Measurements from ENCODE around the gene ZFPM1. TPM values are rescaled to one million over a fixed set of nuclear protein-coding genes. Genes with fewer than 3 reads are reported as not detected.

Gene ZFPM1
- total RNA-seq, 1 donor from 2014 or later, result 5.7 TPM

- Mint-ChIP-seq H3K9me3 (ENCODE audit: unreplicated experiment) (no peaks in the 10 kb centered on the region), H3K27ac (ENCODE audit: unreplicated experiment) (no peak overlapping the region), H3K36me3 (ENCODE audit: unreplicated experiment) (no peaks in the 10 kb centered on the region), H3K4me3 (ENCODE audit: unreplicated experiment) (no peak overlapping the region), H3K4me1 (ENCODE audit: unreplicated experiment) (peaks cover 10% of the 10 kb centered on the region), H3K27me3 (ENCODE audit: unreplicated experiment) (peaks cover 12% of the 10 kb centered on the region)
- DNase-seq (ENCODE audit: extremely low spot score, unreplicated experiment), result no peak
- TF ChIP-seq CTCF (IDR thresholded peaks at IDR 0.05), result no peak
Measured at GRCh38 chr16:88537859-88538258, 84.8 kb downstream of the ZFPM1 start.

GRCh38 chr16:88538366-88539060 is 85.4 kb downstream of the ZFPM1 start:
- Mint-ChIP-seq H3K4me1 (ENCODE audit: unreplicated experiment) (peaks cover 10% of the 10 kb centered on the region), H3K36me3 (ENCODE audit: unreplicated experiment) (peaks cover 3% of the 10 kb centered on the region), H3K9me3 (ENCODE audit: unreplicated experiment) (peaks cover 6% of the 10 kb centered on the region), H3K27ac (ENCODE audit: unreplicated experiment) (no peak overlapping the region), H3K4me3 (ENCODE audit: unreplicated experiment) (no peak overlapping the region), H3K27me3 (ENCODE audit: unreplicated experiment) (peaks cover 12% of the 10 kb centered on the region)
- no peak for TF ChIP-seq CTCF (IDR thresholded peaks at IDR 0.05)
- no peak for DNase-seq (ENCODE audit: extremely low spot score, unreplicated experiment)

- Mint-ChIP-seq H3K4me3 (ENCODE audit: unreplicated experiment) (no peak overlapping the region), H3K27me3 (ENCODE audit: unreplicated experiment) (peaks cover 12% of the 10 kb centered on the region), H3K27ac (ENCODE audit: unreplicated experiment) (no peak overlapping the region), H3K9me3 (ENCODE audit: unreplicated experiment) (peaks cover 8% of the 10 kb centered on the region), H3K4me1 (ENCODE audit: unreplicated experiment) (peaks cover 10% of the 10 kb centered on the region), H3K36me3 (ENCODE audit: unreplicated experiment) (peaks cover 4% of the 10 kb centered on the region)
- TF ChIP-seq CTCF (IDR thresholded peaks at IDR 0.05), result no peak
- no peak for DNase-seq (ENCODE audit: extremely low spot score, unreplicated experiment)
Measured at GRCh38 chr16:88539261-88539651, 86.2 kb downstream of the ZFPM1 start.

- Mint-ChIP-seq H3K4me1 (ENCODE audit: unreplicated experiment) (peaks cover 8% of the 10 kb centered on the region), H3K27me3 (ENCODE audit: unreplicated experiment) (peaks cover 12% of the 10 kb centered on the region), H3K36me3 (ENCODE audit: unreplicated experiment) (peaks cover 4% of the 10 kb centered on the region), H3K27ac (ENCODE audit: unreplicated experiment) (no peak overlapping the region), H3K4me3 (ENCODE audit: unreplicated experiment) (no peak overlapping the region), H3K9me3 (ENCODE audit: unreplicated experiment) (peaks cover 8% of the 10 kb centered on the region)
- DNase-seq (ENCODE audit: extremely low spot score, unreplicated experiment), result no peak
- TF ChIP-seq CTCF (IDR thresholded peaks at IDR 0.05), result no peak
Measured at GRCh38 chr16:88539652-88540345, 86.7 kb downstream of the ZFPM1 start.

- no peak for TF ChIP-seq CTCF (IDR thresholded peaks at IDR 0.05)
- H3K36me3 Mint-ChIP-seq (ENCODE audit: unreplicated experiment), result peaks cover 4% of the 10 kb centered on the region
- peaks cover 8% of the 10 kb centered on the region for H3K9me3 Mint-ChIP-seq (ENCODE audit: unreplicated experiment)
- peaks cover 6% of the 10 kb centered on the region for H3K4me1 Mint-ChIP-seq (ENCODE audit: unreplicated experiment)
- no peak for DNase-seq (ENCODE audit: extremely low spot score, unreplicated experiment)
- H3K27ac Mint-ChIP-seq (ENCODE audit: unreplicated experiment), result no peak overlapping the region
- H3K27me3 Mint-ChIP-seq (ENCODE audit: unreplicated experiment), result peaks cover 15% of the 10 kb centered on the region
- no peak overlapping the region for H3K4me3 Mint-ChIP-seq (ENCODE audit: unreplicated experiment)
Measured at GRCh38 chr16:88540346-88540977, 87.4 kb downstream of the ZFPM1 start.

Data from osteocyte (in vitro differentiated cells).